Panc1 (cell line): Measurements from ENCODE around the gene TRA2A. TPM values are rescaled to one million over a fixed set of nuclear protein-coding genes. Genes with fewer than 3 reads are reported as not detected.

ENCODE experiments used
- ATAC-seq: fragments of 200-7000 bp; cut with Tn5 transposase; 2 replicates; pipeline ENCODE4 v1.9.1; 2020; ENCODE audit warnings: mild to moderate bottlenecking, moderate library complexity
- BruUV-seq: library from RNA; stranded (reverse); fragments of 400-500 nt; replicated peaks from 2 replicates; lab custom pipeline; 2021; lab: Mats Ljungman, UMichigan
- CTCF ChIA-PET: fragments of 300-600 bp; sonication (Branson Sonifier 250); formaldehyde crosslinking; loops from one replicate; lab custom pipeline; 2022; ENCODE audit warnings: antibody characterized with exemption; lab: Charles Lee
- POLR2A ChIA-PET: fragments of 300-600 bp; sonication (Branson Sonifier 250); formaldehyde crosslinking; loops from one replicate; lab custom pipeline; 2022; ENCODE audit warnings: antibody characterized with exemption; lab: Charles Lee
- DNase-seq: peaks from one replicate; pipeline ENCODE4 v3.0.0-alpha.2; 2010; ENCODE audit warnings: low read depth, low spot score
- H3K27ac ChIP-seq: 2 replicates; pipeline ENCODE4 v1.5.1; 2011; ENCODE audit warnings: mild to moderate bottlenecking, low read length, inconsistent platforms
- H3K27me3 ChIP-seq: fragments of 200-500 bp; sonication (Bioruptor generic); 2 replicates; pipeline ENCODE4 v1.6.0; 2014; ENCODE audit warnings: low read length, inconsistent platforms; ENCODE audit not compliant: control insufficient read depth, insufficient read depth
- H3K36me3 ChIP-seq: fragments of 200-500 bp; sonication (Bioruptor generic); 2 replicates; pipeline ENCODE4 v1.5.1; 2014; ENCODE audit warnings: inconsistent platforms, mild to moderate bottlenecking, low read length, moderate library complexity; ENCODE audit not compliant: control insufficient read depth, insufficient read depth
- H3K4me1 ChIP-seq: 2 replicates; pipeline ENCODE4 v1.5.1; 2011; ENCODE audit warnings: inconsistent platforms, mild to moderate bottlenecking, low read length, moderate library complexity; ENCODE audit not compliant: control insufficient read depth, insufficient read depth
- H3K4me3 ChIP-seq, 2 experiments: 2 replicates each; pipeline ENCODE4 v1.5.1; 2011 to 2012; ENCODE audit warnings: low read depth in 2 of 2, low read length in 2 of 2, mild to moderate bottlenecking in 2 of 2, inconsistent platforms in 1 of 2, moderate library complexity in 1 of 2
- H3K9me3 ChIP-seq: fragments of 200-500 bp; sonication (Bioruptor generic); 2 replicates; pipeline ENCODE4 v1.5.1; 2014; ENCODE audit warnings: low read depth, mild to moderate bottlenecking, inconsistent platforms, low read length, moderate library complexity; ENCODE audit not compliant: control insufficient read depth, insufficient read depth
- POLR2AphosphoS5 ChIP-seq: IDR thresholded peaks from 2 replicates; pipeline ENCODE4 v1.6.1; 2012; ENCODE audit warnings: mild to moderate bottlenecking, low read depth, low read length, moderate library complexity
- SIN3A ChIP-seq: IDR thresholded peaks from 2 replicates; pipeline ENCODE4 v1.6.1; 2012; ENCODE audit warnings: low read depth, mild to moderate bottlenecking, low read length, moderate library complexity, borderline replicate concordance; ENCODE audit not compliant: insufficient read depth
- TCF7L2 ChIP-seq: IDR thresholded peaks from 2 replicates; pipeline ENCODE4 v1.6.1; 2011; ENCODE audit warnings: mild to moderate bottlenecking, low read depth, low read length, inconsistent platforms
- in situ Hi-C: cut with HindIII; loops from 2 replicates; pipeline ENCODE4 v1.10.0; 2016; ENCODE audit warnings: low sequenced_read_pairs, low pct_unique_long_range_greater_than_20kb
- intact Hi-C: fragments of 100-400 bp; cut with micrococcal nuclease; formaldehyde crosslinking; loops from one replicate; pipeline ENCODE4 v1.10.0; 2022; ENCODE audit not compliant: unreplicated experiment
- total RNA-seq: library from RNA; stranded (reverse); gene quantifications from one replicate; pipeline ENCODE4 v1.2.1, GENCODE V29; 2021; ENCODE audit not compliant: unreplicated experiment
- TF ChIP-seq, protein P1 (sequence below), 2 experiments: IDR thresholded peaks; 2 replicates each; pipeline ENCODE4 v1.6.1; 2011 to 2012; ENCODE audit warnings: low read depth in 2 of 2, control low read depth in 1 of 2, low read length in 1 of 2, mild to moderate bottlenecking in 1 of 2, moderate library complexity in 1 of 2; ENCODE audit not compliant: insufficient read depth in 1 of 2
- TF ChIP-seq, protein P2 (sequence below): fragments of 450-650 bp; IDR thresholded peaks from 2 replicates; pipeline ENCODE4 v1.5.1; 2017; ENCODE audit warnings: mild to moderate bottlenecking

TRA2A gene
- total RNA-seq, 1 experiment from 2014 or later, result 106 TPM

DNA sequence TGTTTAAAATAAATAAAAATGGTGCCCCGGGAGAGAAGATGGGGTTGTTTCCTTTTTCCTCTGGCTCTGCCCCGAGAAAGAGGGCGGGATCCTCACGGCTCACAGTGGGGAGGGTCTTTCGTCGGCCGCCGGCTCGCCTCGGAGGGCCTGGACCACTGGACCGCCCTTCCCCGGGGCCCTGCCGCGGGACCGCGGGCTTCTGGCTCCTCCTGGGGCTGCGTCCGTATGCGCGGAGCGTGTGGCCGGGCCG is 58.0 kb downstream of the TRA2A start:
- Histone ChIP-seq H3K27me3 (no peaks in the 10 kb centered on the region), H3K4me3 (peak overlapping the region; percentile 88 to 98), H3K4me1 (peaks cover 25% of the 10 kb centered on the region), H3K36me3 (no peaks in the 10 kb centered on the region; the same call in 1 of the 2 replicates), H3K27ac (peak overlapping the region; percentile 100), H3K9me3 (no peaks in the 10 kb centered on the region)
- ChIA-PET POLR2A (interaction anchor here (0.7 to 1.3 kb wide), 2 partner anchors 68 to 116 kb away, joined by 4 to 8 read pairs; no protein-coding TSS in a partner anchor), CTCF (no interaction called here)
- TF ChIP-seq, protein P1, sequence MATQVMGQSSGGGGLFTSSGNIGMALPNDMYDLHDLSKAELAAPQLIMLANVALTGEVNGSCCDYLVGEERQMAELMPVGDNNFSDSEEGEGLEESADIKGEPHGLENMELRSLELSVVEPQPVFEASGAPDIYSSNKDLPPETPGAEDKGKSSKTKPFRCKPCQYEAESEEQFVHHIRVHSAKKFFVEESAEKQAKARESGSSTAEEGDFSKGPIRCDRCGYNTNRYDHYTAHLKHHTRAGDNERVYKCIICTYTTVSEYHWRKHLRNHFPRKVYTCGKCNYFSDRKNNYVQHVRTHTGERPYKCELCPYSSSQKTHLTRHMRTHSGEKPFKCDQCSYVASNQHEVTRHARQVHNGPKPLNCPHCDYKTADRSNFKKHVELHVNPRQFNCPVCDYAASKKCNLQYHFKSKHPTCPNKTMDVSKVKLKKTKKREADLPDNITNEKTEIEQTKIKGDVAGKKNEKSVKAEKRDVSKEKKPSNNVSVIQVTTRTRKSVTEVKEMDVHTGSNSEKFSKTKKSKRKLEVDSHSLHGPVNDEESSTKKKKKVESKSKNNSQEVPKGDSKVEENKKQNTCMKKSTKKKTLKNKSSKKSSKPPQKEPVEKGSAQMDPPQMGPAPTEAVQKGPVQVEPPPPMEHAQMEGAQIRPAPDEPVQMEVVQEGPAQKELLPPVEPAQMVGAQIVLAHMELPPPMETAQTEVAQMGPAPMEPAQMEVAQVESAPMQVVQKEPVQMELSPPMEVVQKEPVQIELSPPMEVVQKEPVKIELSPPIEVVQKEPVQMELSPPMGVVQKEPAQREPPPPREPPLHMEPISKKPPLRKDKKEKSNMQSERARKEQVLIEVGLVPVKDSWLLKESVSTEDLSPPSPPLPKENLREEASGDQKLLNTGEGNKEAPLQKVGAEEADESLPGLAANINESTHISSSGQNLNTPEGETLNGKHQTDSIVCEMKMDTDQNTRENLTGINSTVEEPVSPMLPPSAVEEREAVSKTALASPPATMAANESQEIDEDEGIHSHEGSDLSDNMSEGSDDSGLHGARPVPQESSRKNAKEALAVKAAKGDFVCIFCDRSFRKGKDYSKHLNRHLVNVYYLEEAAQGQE (IDR thresholded peaks at IDR 0.05; ENCODE audit: insufficient read depth in 1 of 2, low read depth in 2 of 2, low read length in 1 of 2), result no peak
- TF ChIP-seq SIN3A (no peak), POLR2AphosphoS5 (no peak), TCF7L2 (no peak)
- TF ChIP-seq, protein P2, sequence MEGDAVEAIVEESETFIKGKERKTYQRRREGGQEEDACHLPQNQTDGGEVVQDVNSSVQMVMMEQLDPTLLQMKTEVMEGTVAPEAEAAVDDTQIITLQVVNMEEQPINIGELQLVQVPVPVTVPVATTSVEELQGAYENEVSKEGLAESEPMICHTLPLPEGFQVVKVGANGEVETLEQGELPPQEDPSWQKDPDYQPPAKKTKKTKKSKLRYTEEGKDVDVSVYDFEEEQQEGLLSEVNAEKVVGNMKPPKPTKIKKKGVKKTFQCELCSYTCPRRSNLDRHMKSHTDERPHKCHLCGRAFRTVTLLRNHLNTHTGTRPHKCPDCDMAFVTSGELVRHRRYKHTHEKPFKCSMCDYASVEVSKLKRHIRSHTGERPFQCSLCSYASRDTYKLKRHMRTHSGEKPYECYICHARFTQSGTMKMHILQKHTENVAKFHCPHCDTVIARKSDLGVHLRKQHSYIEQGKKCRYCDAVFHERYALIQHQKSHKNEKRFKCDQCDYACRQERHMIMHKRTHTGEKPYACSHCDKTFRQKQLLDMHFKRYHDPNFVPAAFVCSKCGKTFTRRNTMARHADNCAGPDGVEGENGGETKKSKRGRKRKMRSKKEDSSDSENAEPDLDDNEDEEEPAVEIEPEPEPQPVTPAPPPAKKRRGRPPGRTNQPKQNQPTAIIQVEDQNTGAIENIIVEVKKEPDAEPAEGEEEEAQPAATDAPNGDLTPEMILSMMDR, result no peak
- DNase-seq (no peak), ATAC-seq (peak; percentile 59)
- no TSS peak for BruUV-seq
- in situ Hi-C loops, result no loop called here
- intact Hi-C loops, result loop anchor here (5.0 to 10.0 kb wide), 4 partner anchors 41 to 199 kb away; partner anchors contain the start of gene TRA2A

DNA sequence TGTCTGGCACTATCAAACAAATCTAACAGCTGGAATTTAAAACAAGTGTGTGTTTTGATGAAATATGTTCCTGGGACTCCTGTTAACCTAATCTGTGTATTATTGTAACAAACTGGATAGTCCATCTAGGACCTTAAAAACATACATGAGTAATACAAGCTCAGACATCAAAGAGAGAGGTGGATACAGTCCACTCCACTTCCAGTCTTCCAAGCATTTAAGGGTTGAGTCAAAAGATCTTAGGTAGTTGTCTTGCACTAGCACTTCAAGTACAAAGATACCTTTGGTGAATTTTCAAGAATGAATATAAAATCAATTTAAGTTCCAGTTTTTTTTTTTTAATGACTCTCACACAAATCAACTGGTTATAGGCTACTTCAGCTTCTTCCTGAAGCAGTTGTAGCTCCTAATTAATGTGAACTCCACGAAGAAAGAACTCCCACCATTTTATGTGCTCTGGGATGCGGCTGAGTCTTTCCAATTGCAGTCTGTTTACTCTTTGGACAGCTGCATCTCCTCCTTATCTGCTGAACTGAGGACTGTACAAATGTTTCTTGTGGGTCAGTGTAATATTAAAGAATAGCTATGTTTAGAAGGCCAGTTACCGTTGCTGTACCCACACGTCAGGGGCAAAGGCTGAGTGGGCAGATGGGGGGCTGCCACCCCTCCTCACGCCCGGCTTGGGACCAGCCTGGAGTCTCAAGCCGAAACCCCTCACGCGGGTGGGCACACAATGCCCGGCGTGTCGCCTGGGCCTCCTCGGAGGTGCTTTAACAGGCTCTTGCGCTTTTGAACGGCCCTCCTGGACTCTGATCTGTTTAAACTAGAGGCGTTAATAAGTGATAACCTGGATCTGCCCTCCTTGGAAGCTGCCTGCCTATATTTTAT is 58.6 kb downstream of the TRA2A start:
- no peak for DNase-seq
- peak overlapping the region; percentile 100 for H3K27ac ChIP-seq
- TF ChIP-seq, protein P1 (IDR thresholded peaks at IDR 0.05; ENCODE audit: insufficient read depth in 1 of 2, low read depth in 2 of 2, low read length in 1 of 2), result 0 out of 4 replicates have a peak, but pooled peaks of 1 of the 2 experiments have one; percentile 50
- TF ChIP-seq, protein P2, result no peak
- TF ChIP-seq POLR2AphosphoS5, result no peak
- peak; percentile 76; the same call in 1 of the 2 replicates for TF ChIP-seq TCF7L2
- no peak for TF ChIP-seq SIN3A
- peaks cover 22% of the 10 kb centered on the region for H3K4me1 ChIP-seq
- no peaks in the 10 kb centered on the region for H3K27me3 ChIP-seq
- no peak for ATAC-seq
- BruUV-seq, result no TSS peak
- peak overlapping the region; percentile 88 to 98 for H3K4me3 ChIP-seq
- intact Hi-C loops (loop anchor here (5.0 to 10.0 kb wide), 4 partner anchors 41 to 198 kb away; partner anchors contain the start of gene TRA2A), in situ Hi-C loops (no loop called here)
- CTCF ChIA-PET, result interaction anchor here (0.7 to 1.2 kb wide), 2 partner anchors 51 to 115 kb away, joined by 4 to 5 read pairs; no protein-coding TSS in a partner anchor
- no peaks in the 10 kb centered on the region for H3K9me3 ChIP-seq
- no peaks in the 10 kb centered on the region; the same call in 1 of the 2 replicates for H3K36me3 ChIP-seq
- POLR2A ChIA-PET, result interaction anchor here (0.6 to 1.3 kb wide), 7 partner anchors 17 to 261 kb away, joined by 3 to 8 read pairs (median 3); no protein-coding TSS in a partner anchor
